DOHH2 (cell line): ENCODE results near the gene RPL10.

Experiments used
- EZH2phosphoT487 ChIP-seq: fragments of 200-600 bp; sonication (generic); IDR thresholded peaks from 2 replicates; pipeline ENCODE4 v1.6.1; 2017; ENCODE audit warnings: borderline replicate concordance, mild to moderate bottlenecking, antibody characterized with exemption, low read length, moderate library complexity, mixed read lengths
- TF ChIP-seq, protein P1 (sequence below): fragments of 200-600 bp; sonication (generic); IDR thresholded peaks from one replicate; pipeline ENCODE4 v1.5.1; 2014; ENCODE audit warnings: antibody characterized with exemption, mild to moderate bottlenecking, low read depth, low read length; ENCODE audit not compliant: poor library complexity, severe bottlenecking

DNA sequence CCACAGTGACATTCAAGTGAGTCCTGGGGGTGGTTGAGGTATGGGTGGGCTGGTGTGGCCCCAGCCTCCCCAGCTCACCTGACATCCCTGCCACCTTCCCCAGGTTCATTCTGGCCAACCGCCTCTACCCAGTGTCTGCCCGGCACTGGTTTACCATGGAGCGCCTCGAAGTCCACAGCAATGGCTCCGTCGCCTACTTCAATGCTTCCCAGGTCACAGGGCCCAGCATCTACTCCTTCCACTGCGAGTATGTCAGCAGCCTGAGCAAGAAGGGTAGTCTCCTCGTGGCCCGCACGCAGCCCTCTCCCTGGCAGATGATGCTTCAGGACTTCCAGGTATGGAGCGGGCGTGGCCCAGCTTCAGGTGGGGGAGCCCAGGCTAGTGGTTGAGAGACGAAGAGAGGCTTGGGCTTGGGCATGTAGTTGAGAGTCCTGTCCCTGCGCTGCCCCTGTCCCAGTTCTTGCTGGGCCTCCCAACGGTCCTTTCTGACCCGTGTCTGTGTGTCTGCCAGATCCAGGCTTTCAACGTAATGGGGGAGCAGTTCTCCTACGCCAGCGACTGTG lies 37.1 kb downstream of the RPL10 start:
- TF ChIP-seq, protein P1, sequence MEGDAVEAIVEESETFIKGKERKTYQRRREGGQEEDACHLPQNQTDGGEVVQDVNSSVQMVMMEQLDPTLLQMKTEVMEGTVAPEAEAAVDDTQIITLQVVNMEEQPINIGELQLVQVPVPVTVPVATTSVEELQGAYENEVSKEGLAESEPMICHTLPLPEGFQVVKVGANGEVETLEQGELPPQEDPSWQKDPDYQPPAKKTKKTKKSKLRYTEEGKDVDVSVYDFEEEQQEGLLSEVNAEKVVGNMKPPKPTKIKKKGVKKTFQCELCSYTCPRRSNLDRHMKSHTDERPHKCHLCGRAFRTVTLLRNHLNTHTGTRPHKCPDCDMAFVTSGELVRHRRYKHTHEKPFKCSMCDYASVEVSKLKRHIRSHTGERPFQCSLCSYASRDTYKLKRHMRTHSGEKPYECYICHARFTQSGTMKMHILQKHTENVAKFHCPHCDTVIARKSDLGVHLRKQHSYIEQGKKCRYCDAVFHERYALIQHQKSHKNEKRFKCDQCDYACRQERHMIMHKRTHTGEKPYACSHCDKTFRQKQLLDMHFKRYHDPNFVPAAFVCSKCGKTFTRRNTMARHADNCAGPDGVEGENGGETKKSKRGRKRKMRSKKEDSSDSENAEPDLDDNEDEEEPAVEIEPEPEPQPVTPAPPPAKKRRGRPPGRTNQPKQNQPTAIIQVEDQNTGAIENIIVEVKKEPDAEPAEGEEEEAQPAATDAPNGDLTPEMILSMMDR, result no peak
- no peak for TF ChIP-seq EZH2phosphoT487
